IMR-90 (cell line): Measurements from ENCODE around the gene PGA4. TPM values are rescaled to one million over a fixed set of nuclear protein-coding genes. Genes with fewer than 3 reads are reported as not detected.
A peak's percentile ranks its signal among the peaks of the same experiment; 100 is the strongest.

Experiments used
- ATAC-seq: fragments of 200-7000 bp; cut with Tn5 transposase; 2 replicates; pipeline ENCODE4 v1.9.1; 2020; ENCODE audit warnings: low read depth, mild to moderate bottlenecking, moderate library complexity
- BruUV-seq: library from RNA; stranded (reverse); fragments of 400-500 nt; replicated peaks from 2 replicates; lab custom pipeline; 2021; lab: Mats Ljungman, UMichigan
- CTCF ChIA-PET: fragments of 300-600 bp; formaldehyde crosslinking; extraction: SDS; loops from one replicate; lab custom pipeline; 2021; ENCODE audit warnings: antibody characterized with exemption; lab: Yijun Ruan, JAX
- POLR2A ChIA-PET: fragments of 300-600 bp; sonication (Branson Sonifier 250); formaldehyde crosslinking; loops from one replicate; lab custom pipeline; 2022; ENCODE audit warnings: antibody characterized with exemption; ENCODE audit not compliant: unreplicated experiment; lab: Charles Lee
- DNase-seq: peaks from one replicate; pipeline ENCODE4 v3.0.0; 2013
- H2AFZ ChIP-seq: replicated peaks from 2 replicates; pipeline ENCODE3; 2013; ENCODE audit warnings: low read length, mild to moderate bottlenecking; ENCODE audit not compliant: poor library complexity
- H2AK5ac ChIP-seq: 2 replicates; pipeline ENCODE4 v1.6.1; 2013; ENCODE audit warnings: low read depth, low read length, inconsistent platforms
- H2AK9ac ChIP-seq: replicated peaks from 2 replicates; pipeline ENCODE3; 2013; ENCODE audit warnings: mild to moderate bottlenecking, low read depth, low read length, moderate library complexity; ENCODE audit not compliant: poor library complexity
- H2BK120ac ChIP-seq: 2 replicates; pipeline ENCODE4 v1.6.1; 2013; ENCODE audit warnings: low read depth, low read length, inconsistent platforms
- H2BK15ac ChIP-seq: 3 replicates; pipeline ENCODE4 v1.6.1; 2013; ENCODE audit warnings: low read depth, low read length, inconsistent platforms
- H2BK20ac ChIP-seq: 2 replicates; pipeline ENCODE4 v1.6.1; 2013; ENCODE audit warnings: low read depth, mild to moderate bottlenecking, inconsistent platforms, low read length, moderate library complexity
- H2BK5ac ChIP-seq: 2 replicates; pipeline ENCODE4 v1.6.1; 2013; ENCODE audit warnings: mild to moderate bottlenecking, low read depth, low read length, inconsistent platforms; ENCODE audit not compliant: poor library complexity, severe bottlenecking
- H3K14ac ChIP-seq: replicated peaks from 2 replicates; pipeline ENCODE4 v1.6.1; 2013; ENCODE audit warnings: low read depth, low read length, inconsistent platforms
- H3K18ac ChIP-seq: 2 replicates; pipeline ENCODE4 v1.6.1; 2013; ENCODE audit warnings: low read depth, low read length, control low read depth
- H3K23ac ChIP-seq: 2 replicates; pipeline ENCODE4 v1.6.1; 2013; ENCODE audit warnings: low read depth, low read length, inconsistent platforms
- H3K27ac ChIP-seq: 2 replicates; pipeline ENCODE4 v1.5.1; 2013; ENCODE audit warnings: mild to moderate bottlenecking, control low read depth, low read length; ENCODE audit not compliant: insufficient read depth
- H3K27me3 ChIP-seq: 2 replicates; pipeline ENCODE4 v1.6.1; 2013; ENCODE audit warnings: low read length; ENCODE audit not compliant: control insufficient read depth, insufficient read depth
- H3K36me3 ChIP-seq: 2 replicates; pipeline ENCODE4 v1.6.1; 2013; ENCODE audit warnings: low read length, mixed read lengths; ENCODE audit not compliant: control insufficient read depth, insufficient read depth
- H3K4ac ChIP-seq: 2 replicates; pipeline ENCODE4 v1.6.1; 2013; ENCODE audit warnings: low read depth, low read length, inconsistent platforms
- H3K4me1 ChIP-seq: 2 replicates; pipeline ENCODE4 v1.6.1; 2013; ENCODE audit warnings: low read length, mixed read lengths; ENCODE audit not compliant: control insufficient read depth, insufficient read depth
- H3K4me2 ChIP-seq: 2 replicates; pipeline ENCODE4 v1.6.1; 2013; ENCODE audit warnings: low read depth, mild to moderate bottlenecking, control low read depth, low read length, moderate library complexity
- H3K4me3 ChIP-seq: 2 replicates; pipeline ENCODE4 v1.5.1; 2013; ENCODE audit warnings: low read depth, mild to moderate bottlenecking, control low read depth, low read length, moderate library complexity; ENCODE audit not compliant: insufficient read depth
- H3K56ac ChIP-seq: 2 replicates; pipeline ENCODE4 v1.6.1; 2013; ENCODE audit warnings: low read length, inconsistent platforms; ENCODE audit not compliant: insufficient read depth; ENCODE audit errors: extremely low read depth
- H3K79me1 ChIP-seq, 2 experiments: 2 replicates each; pipeline ENCODE4 v1.6.1; 2013; ENCODE audit warnings: low read length in 2 of 2, inconsistent platforms in 1 of 2, low read depth in 1 of 2
- H3K9ac ChIP-seq: 2 replicates; pipeline ENCODE4 v1.6.1; 2013; ENCODE audit warnings: low read depth, low read length, control low read depth
- H3K9me1 ChIP-seq: 2 replicates; pipeline ENCODE4 v1.6.1; 2013; ENCODE audit warnings: low read length, inconsistent platforms; ENCODE audit not compliant: insufficient read depth
- H3K9me3 ChIP-seq: 2 replicates; pipeline ENCODE4 v1.6.1; 2013; ENCODE audit warnings: low read length; ENCODE audit not compliant: control insufficient read depth, insufficient read depth
- H4K20me1 ChIP-seq: 2 replicates; pipeline ENCODE4 v1.6.1; 2013; ENCODE audit warnings: low read length, inconsistent platforms; ENCODE audit not compliant: insufficient read depth
- H4K5ac ChIP-seq: 2 replicates; pipeline ENCODE4 v1.6.1; 2013; ENCODE audit warnings: mild to moderate bottlenecking, low read depth, low read length, control low read depth
- H4K8ac ChIP-seq, 2 experiments: 2 replicates each; pipeline ENCODE4 v1.6.1; 2013; ENCODE audit warnings: low read depth in 2 of 2, low read length in 2 of 2, control low read depth in 1 of 2, inconsistent platforms in 1 of 2
- H4K91ac ChIP-seq: 2 replicates; pipeline ENCODE4 v1.6.1; 2013; ENCODE audit warnings: low read depth, low read length, inconsistent platforms; ENCODE audit not compliant: insufficient read depth
- BHLHE40 ChIP-seq: fragments of 150-350 bp; IDR thresholded peaks from 2 replicates; pipeline ENCODE4 v1.6.1; 2016; ENCODE audit warnings: mild to moderate bottlenecking, low read depth, low read length
- CEBPB ChIP-seq: IDR thresholded peaks from 2 replicates; pipeline ENCODE4 v1.6.1; 2012; ENCODE audit warnings: low read depth, low read length, improper control_type of control experiment
- CHD1 ChIP-seq: IDR thresholded peaks from 2 replicates; pipeline ENCODE4 v1.6.1; 2012; ENCODE audit warnings: low read depth, low read length, improper control_type of control experiment
- CTCF ChIP-seq: conservative IDR thresholded peaks from 2 replicates; pipeline ENCODE4 v1.5.1; 2012; ENCODE audit warnings: mild to moderate bottlenecking, low read depth, low read length, improper control_type of control experiment
- FOS ChIP-seq: fragments of 150-350 bp; IDR thresholded peaks from 2 replicates; pipeline ENCODE4 v1.6.1; 2016; ENCODE audit warnings: low read depth, low read length
- MAFK ChIP-seq: IDR thresholded peaks from 2 replicates; pipeline ENCODE4 v1.6.1; 2012; ENCODE audit warnings: low read depth, low read length, improper control_type of control experiment
- MAZ ChIP-seq: IDR thresholded peaks from 2 replicates; pipeline ENCODE4 v1.6.1; 2012; ENCODE audit warnings: low read depth, mild to moderate bottlenecking, low read length, improper control_type of control experiment, moderate library complexity, borderline replicate concordance
- MXI1 ChIP-seq: IDR thresholded peaks from 2 replicates; pipeline ENCODE4 v1.6.1; 2012; ENCODE audit warnings: low read depth, mild to moderate bottlenecking, low read length, moderate library complexity, borderline replicate concordance
- NFE2L2 ChIP-seq: fragments of 150-350 bp; IDR thresholded peaks from 2 replicates; pipeline ENCODE4 v1.6.1; 2016; ENCODE audit warnings: low read depth, mild to moderate bottlenecking, low read length
- POLR2A ChIP-seq: IDR thresholded peaks from 2 replicates; pipeline ENCODE4 v1.6.1; 2012; ENCODE audit warnings: mild to moderate bottlenecking, low read depth, low read length
- RAD21 ChIP-seq: IDR thresholded peaks from 2 replicates; pipeline ENCODE4 v1.6.1; 2012; ENCODE audit warnings: low read length, improper control_type of control experiment
- RFX5 ChIP-seq: IDR thresholded peaks from 2 replicates; pipeline ENCODE4 v1.8.0; 2012; ENCODE audit warnings: low read depth, mild to moderate bottlenecking, low read length, moderate library complexity
- SMC3 ChIP-seq: fragments of 150-350 bp; IDR thresholded peaks from 2 replicates; pipeline ENCODE4 v1.6.1; 2016; ENCODE audit warnings: low read depth, mild to moderate bottlenecking, antibody characterized with exemption, low read length, moderate library complexity
- USF2 ChIP-seq: fragments of 150-350 bp; IDR thresholded peaks from 2 replicates; pipeline ENCODE4 v1.6.1; 2017; ENCODE audit warnings: mild to moderate bottlenecking, antibody characterized with exemption, low read length, low read depth
- WGBS, 2 experiments: methylation state at CpG; one replicate each; pipeline versions ENCODE4 v1.1.5 to v1.1.7; 2013; ENCODE audit warnings: missing lambda C conversion rate in 2 of 2; ENCODE audit not compliant: insufficient read length in 1 of 2; ENCODE audit errors: extremely low coverage in 2 of 2; 5-methylcytosine and 5-hydroxymethylcytosine counted together
- dilution Hi-C: fragments of 300-500 bp; cut with HindIII; formaldehyde crosslinking; loops from one replicate; pipeline ENCODE4 v1.14.3; 2018; ENCODE audit warnings: low sequenced_read_pairs; ENCODE audit not compliant: unreplicated experiment
- in situ Hi-C: fragments of 300-500 bp; cut with MboI; formaldehyde crosslinking; loops from 3 replicates; pipeline ENCODE4 v1.14.3; 2019; ENCODE audit warnings: low sequenced_read_pairs, inconsistent platforms, mixed read lengths
- intact Hi-C: fragments of 100-400 bp; cut with micrococcal nuclease; formaldehyde crosslinking; loops from 2 replicates; pipeline ENCODE4 v1.10.0; 2022
- polyA plus RNA-seq, 3 experiments: library from polyadenylated mRNA; depleted of rRNA; stranded (reverse); fragments of >200 nt; gene quantifications; 2 replicates each; pipeline ENCODE4 v1.2.3, GENCODE V29; 2012; ENCODE audit warnings: low replicate concordance in 1 of 3
- total RNA-seq: library from RNA; depleted of rRNA; stranded (reverse); fragments of >200 nt; gene quantifications from 2 replicates; pipeline ENCODE4 v1.2.3, GENCODE V29; 2012

The PGA4 gene
- total and polyA plus RNA-seq, 2 of the 4 experiments (the other 2 are of a cell fraction), result not detected

GRCh38 chr11:61270354-61271076, 48.4 kb downstream of the PGA4 start:
- no peak overlapping the region for H3K4me3 ChIP-seq
- no peak overlapping the region for H2BK120ac ChIP-seq
- TF ChIP-seq NFE2L2 (no peak), MXI1 (no peak), RFX5 (no peak), POLR2A (no peak), FOS (no peak), RAD21 (no peak), CHD1 (no peak), CTCF (no peak), CEBPB (0 out of 2 replicates have a peak, but pooled peaks have one; percentile 10), SMC3 (no peak), MAFK (no peak), MAZ (no peak), BHLHE40 (0 out of 2 replicates have a peak, but pooled peaks have one; percentile 8), USF2 (peak; percentile 22; the same call in 1 of the 2 replicates)
- H3K18ac ChIP-seq, result 0 out of 2 replicates have a peak overlapping the region, but pooled peaks have one; percentile 34
- H3K27me3 ChIP-seq, result no peaks in the 10 kb centered on the region
- H3K4me1 ChIP-seq, result peaks cover 2% of the 10 kb centered on the region
- intact Hi-C loops, result no loop called here
- dilution Hi-C loops, result no loop called here
- BruUV-seq, result no TSS peak
- no peaks in the 10 kb centered on the region; the same call in 1 of the 2 replicates for H3K36me3 ChIP-seq
- H3K56ac ChIP-seq, result no peak overlapping the region
- no peak overlapping the region for H2AK5ac ChIP-seq
- H3K27ac ChIP-seq, result no peak overlapping the region
- H3K9me1 ChIP-seq, result no peaks in the 10 kb centered on the region; the same call in 1 of the 2 replicates
- no peak overlapping the region for H2BK5ac ChIP-seq
- H3K9ac ChIP-seq, result no peak overlapping the region
- H3K4ac ChIP-seq, result no peak overlapping the region
- H4K5ac ChIP-seq, result no peak overlapping the region
- H2BK15ac ChIP-seq, result no peak overlapping the region
- H2BK20ac ChIP-seq, result no peak overlapping the region
- POLR2A ChIA-PET, result no interaction called here
- H3K23ac ChIP-seq, result no peak overlapping the region
- no peak overlapping the region for H4K91ac ChIP-seq
- ATAC-seq, result peak; percentile 78
- H4K20me1 ChIP-seq, result no peaks in the 10 kb centered on the region
- H2AK9ac ChIP-seq, result no peak overlapping the region
- DNase-seq, result peak; percentile 76
- 0 out of 4 replicates have a peak overlapping the region, but pooled peaks of 1 of the 2 experiments have one; percentile 8 for H4K8ac ChIP-seq
- H3K79me1 ChIP-seq, result no peaks in the 10 kb centered on the region
- in situ Hi-C loops, result no loop called here
- CTCF ChIA-PET, result interaction anchor here (0.9 kb wide), 1 partner anchor 115 kb away, joined by 3 read pairs; no protein-coding TSS in a partner anchor
- no peak overlapping the region for H3K14ac ChIP-seq
- H3K4me2 ChIP-seq, result no peak overlapping the region
- H2AFZ ChIP-seq, result no peak overlapping the region
- no CpG with 5 or more reads among the region's 7 CpGs for WGBS, 2 experiments
- H3K9me3 ChIP-seq, result no peaks in the 10 kb centered on the region
